ENCODE measurements around the gene CHRM4. TPM values are rescaled to one million over a fixed set of nuclear protein-coding genes. Genes with fewer than 3 reads are reported as not detected.

The CHRM4 gene
- total RNA-seq, 1 experiment from 2014 or later, result 1.1 TPM

- no peak for TF ChIP-seq TCF7L2 (IDR thresholded peaks at IDR 0.05; ENCODE audit: borderline replicate concordance, extremely low read depth, insufficient read depth, insufficient read length)
- TF ChIP-seq RAD21 (IDR thresholded peaks at IDR 0.05; ENCODE audit: low read depth), result no peak
Observed at GRCh38 chr11:46343520-46343919, 48.1 kb downstream of the CHRM4 start (continued).

GRCh38 chr11:46342239-46342638, 49.3 kb downstream of the CHRM4 start:
- Histone ChIP-seq H3K36me3 (ENCODE audit: control insufficient read depth in 1 of 2, insufficient read depth in 2 of 2, low read length in 2 of 2) (no peaks in the 10 kb centered on the region), H3K4me1 (ENCODE audit: control insufficient read depth in 1 of 2, insufficient read depth in 2 of 2, low read length in 2 of 2) (peaks cover 3 to 22% of the 10 kb centered on the region in 2 experiments; a peak in 3 of 4 replicates), H3K9me2 (ENCODE audit: insufficient read depth) (no peaks in the 10 kb centered on the region), H3K27me3 (ENCODE audit: insufficient read depth, low read length) (no peaks in the 10 kb centered on the region), H4K20me1 (ENCODE audit: insufficient read depth) (no peaks in the 10 kb centered on the region), H2AFZ (ENCODE audit: low read depth, low read length, poor library complexity, severe bottlenecking) (no peak overlapping the region), H3K9ac (ENCODE audit: low read length) (no peak overlapping the region), H3K79me2 (ENCODE audit: insufficient read depth, low read length) (no peaks in the 10 kb centered on the region), H3K4me3 (replicated peaks in 1 of 2; ENCODE audit: low read depth in 1 of 2, low read length in 2 of 2) (no peak overlapping the region), H3K4me2 (ENCODE audit: low read length) (no peak overlapping the region), H3K27ac (ENCODE audit: low read depth, low read length) (no peak overlapping the region), H3K9me3 (ENCODE audit: control insufficient read depth in 1 of 2, insufficient read depth in 1 of 2, low read depth in 1 of 2, low read length in 2 of 2) (no peaks in the 10 kb centered on the region)
- TF ChIP-seq MAX (IDR thresholded peaks at IDR 0.05), result no peak
- intact Hi-C loops (cut with micrococcal nuclease), result no loop called here
- BruUV-seq (replicated peaks), result no TSS peak
- RAD21 ChIA-PET (ENCODE audit: low non-redundant PET in 1 of 2, low total read pairs in 2 of 2, uncharacterized antibody in 2 of 2, unreplicated experiment in 2 of 2), result no interaction called here
- POLR2A ChIA-PET, result no interaction called here
- CTCF ChIA-PET, result interaction anchor here (1.2 to 2.3 kb wide), 2 partner anchors 10 to 27 kb away, joined by 3 to 8 read pairs; no protein-coding TSS in a partner anchor
- DNase-seq (ENCODE audit: low read depth, low spot score) (no peak), ATAC-seq (no peak)

- RAD21 ChIA-PET (ENCODE audit: low non-redundant PET in 1 of 2, low total read pairs in 2 of 2, uncharacterized antibody in 2 of 2, unreplicated experiment in 2 of 2), result no interaction called here
- TF ChIP-seq CTCF (IDR thresholded peaks at IDR 0.05 in 2 of 3, conservative IDR thresholded peaks at IDR 0.05 in 1 of 3; ENCODE audit: borderline replicate concordance in 1 of 3, insufficient read depth in 1 of 3, low read depth in 2 of 3, low read length in 2 of 3) (no peak), YY1 (IDR thresholded peaks at IDR 0.05; ENCODE audit: extremely low read depth, insufficient replicate concordance, low read depth, low read length) (no peak), TCF7L2 (IDR thresholded peaks at IDR 0.05; ENCODE audit: borderline replicate concordance, extremely low read depth, insufficient read depth, insufficient read length) (no peak), REST (IDR thresholded peaks at IDR 0.05; ENCODE audit: low read depth) (no peak), POLR2A (IDR thresholded peaks at IDR 0.05; ENCODE audit: borderline replicate concordance, extremely low read depth, insufficient read depth, insufficient read length) (no peak), ZBTB33 (IDR thresholded peaks at IDR 0.05; ENCODE audit: extremely low read depth, insufficient replicate concordance, low read length) (no peak), CBX3 (IDR thresholded peaks at IDR 0.05; ENCODE audit: low read depth) (no peak)
Observed at GRCh38 chr11:46341454-46341853, 50.1 kb downstream of the CHRM4 start.

More at GRCh38 chr11:46341454-46341853, 50.1 kb downstream of the CHRM4 start:
- ChIA-PET CTCF (interaction anchor here (2.3 kb wide), 1 partner anchor 26 kb away, joined by 8 read pairs; no protein-coding TSS in a partner anchor), POLR2A (no interaction called here)
- Histone ChIP-seq H3K36me3 (ENCODE audit: control insufficient read depth in 1 of 2, insufficient read depth in 2 of 2, low read length in 2 of 2) (no peaks in the 10 kb centered on the region), H3K79me2 (ENCODE audit: insufficient read depth, low read length) (no peaks in the 10 kb centered on the region), H3K9me2 (ENCODE audit: insufficient read depth) (no peaks in the 10 kb centered on the region), H4K20me1 (ENCODE audit: insufficient read depth) (no peaks in the 10 kb centered on the region), H3K4me2 (ENCODE audit: low read length) (no peak overlapping the region), H2AFZ (ENCODE audit: low read depth, low read length, poor library complexity, severe bottlenecking) (no peak overlapping the region), H3K27ac (ENCODE audit: low read depth, low read length) (no peak overlapping the region), H3K4me1 (ENCODE audit: control insufficient read depth in 1 of 2, insufficient read depth in 2 of 2, low read length in 2 of 2) (peaks cover 0 to 20% of the 10 kb centered on the region in 2 experiments; a peak in 2 of 4 replicates), H3K9ac (ENCODE audit: low read length) (no peak overlapping the region), H3K4me3 (replicated peaks in 1 of 2; ENCODE audit: low read depth in 1 of 2, low read length in 2 of 2) (no peak overlapping the region), H3K27me3 (ENCODE audit: insufficient read depth, low read length) (no peaks in the 10 kb centered on the region), H3K9me3 (ENCODE audit: control insufficient read depth in 1 of 2, insufficient read depth in 1 of 2, low read depth in 1 of 2, low read length in 2 of 2) (no peaks in the 10 kb centered on the region)
- DNase-seq (ENCODE audit: low read depth, low spot score) (no peak), ATAC-seq (no peak)
- no TSS peak for BruUV-seq (replicated peaks)
- intact Hi-C loops (cut with micrococcal nuclease), result no loop called here

Data from HCT116 (cell line).